ENCODE data around the gene ZBTB45.
"Not testable (repeated sequence)": the region's sequence is repeated elsewhere in the genome, so short reads cannot be mapped to it uniquely, and the experiment has no call there.

Gene ZBTB45

DNA sequence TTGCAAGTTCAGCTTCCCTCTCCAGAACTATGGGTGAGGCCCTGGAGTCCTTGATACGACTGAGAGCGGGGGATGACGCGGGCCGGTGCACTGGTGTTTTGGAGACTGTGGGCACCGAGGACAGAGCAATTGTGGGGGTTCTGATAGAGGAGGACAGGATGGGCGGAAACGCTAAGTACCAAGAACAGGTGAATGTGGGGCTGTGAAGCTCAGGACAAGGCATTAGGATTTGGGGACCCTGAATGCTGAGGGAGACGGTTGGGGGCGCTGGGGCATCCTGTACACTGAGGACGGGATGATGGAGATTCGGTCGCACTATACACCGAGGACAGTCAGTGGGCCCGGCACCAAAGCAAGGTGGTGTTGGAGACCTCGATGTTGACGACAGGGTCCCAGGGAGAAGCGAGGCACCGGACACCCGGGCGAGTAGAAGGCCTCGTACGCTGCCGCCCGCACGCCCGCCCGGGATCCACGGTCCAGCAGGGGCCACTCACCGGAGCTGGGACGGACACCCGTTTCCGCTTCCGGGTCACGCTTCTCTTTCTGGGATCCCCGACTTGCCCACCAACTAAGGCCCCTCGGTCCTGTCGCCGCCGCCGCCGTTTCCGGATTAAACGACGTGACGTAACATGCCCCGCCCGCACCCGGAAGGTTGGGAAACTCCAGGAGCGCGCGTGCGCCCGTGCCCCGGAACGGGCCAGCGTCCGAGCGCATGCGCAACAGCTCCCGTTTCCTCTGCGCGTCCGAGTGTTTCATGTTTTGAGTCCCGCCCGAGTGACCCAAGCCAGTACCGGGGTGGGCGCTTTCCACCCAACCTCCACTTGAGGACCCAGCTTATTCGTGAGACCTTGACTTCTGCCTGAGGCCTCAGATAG is 35.1 kb upstream of the ZBTB45 start, which contains the start of gene CHMP2A:
CHMP2A (minus strand) TSS at position 612 of the 875 bp plus-strand sequence. CDS start 893 bp downstream, outside the sequence.
- DNase-seq = no peak

DNA sequence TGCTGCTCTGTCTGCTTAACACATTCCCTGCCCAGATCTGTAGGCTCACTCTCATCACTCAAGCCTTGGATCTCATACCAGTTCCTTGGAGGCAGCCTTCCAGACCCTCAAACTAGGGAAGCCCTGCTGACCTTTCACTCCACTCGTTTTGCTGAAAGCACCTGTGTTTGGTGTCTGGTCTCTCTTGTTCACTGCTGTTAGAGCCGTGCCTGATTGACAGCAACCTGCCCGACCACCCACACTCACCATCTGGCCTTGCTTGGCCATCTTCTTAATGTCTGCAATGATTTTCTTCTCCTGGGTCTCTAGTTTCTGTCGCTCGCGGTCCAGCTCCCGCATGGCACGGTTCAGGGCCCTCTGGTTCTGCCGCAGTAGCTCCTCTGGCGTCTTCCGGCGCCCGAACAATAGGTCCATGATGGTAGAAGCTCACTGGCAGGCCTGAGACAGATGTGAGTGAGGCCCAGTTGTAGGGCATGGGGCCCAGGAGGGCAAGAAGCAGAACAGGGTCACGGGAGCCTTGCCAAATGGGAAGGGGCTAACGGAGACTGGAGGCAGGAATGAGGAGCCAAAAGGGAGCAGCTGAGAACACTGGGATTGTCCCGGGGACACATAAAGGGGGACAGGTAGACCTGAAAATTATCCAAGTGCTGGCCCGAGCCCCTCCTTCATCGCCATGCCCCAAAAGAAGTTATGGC is 34.3 kb upstream of the ZBTB45 start:
- DNase-seq = no peak

DNA sequence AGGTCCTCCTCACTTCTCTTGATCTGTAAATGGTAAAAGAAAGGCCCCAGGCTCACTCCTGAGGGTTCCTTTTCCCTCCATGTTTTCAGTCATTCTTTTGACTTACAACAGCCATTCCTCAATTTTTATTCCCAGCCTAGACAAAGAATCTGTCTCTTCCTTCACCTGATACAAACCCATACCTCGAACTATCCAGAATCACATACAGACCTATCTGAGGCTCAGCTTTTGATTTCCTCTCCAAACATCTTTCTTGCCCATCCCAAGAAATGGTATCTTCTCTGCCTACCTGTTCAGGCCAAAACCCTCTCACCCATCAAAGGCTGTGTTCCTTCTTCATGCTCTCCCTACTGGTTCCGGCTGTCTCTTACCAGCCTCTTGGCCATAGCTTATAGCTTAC is 33.0 kb upstream of the ZBTB45 start:
- DNase-seq = no peak

DNA sequence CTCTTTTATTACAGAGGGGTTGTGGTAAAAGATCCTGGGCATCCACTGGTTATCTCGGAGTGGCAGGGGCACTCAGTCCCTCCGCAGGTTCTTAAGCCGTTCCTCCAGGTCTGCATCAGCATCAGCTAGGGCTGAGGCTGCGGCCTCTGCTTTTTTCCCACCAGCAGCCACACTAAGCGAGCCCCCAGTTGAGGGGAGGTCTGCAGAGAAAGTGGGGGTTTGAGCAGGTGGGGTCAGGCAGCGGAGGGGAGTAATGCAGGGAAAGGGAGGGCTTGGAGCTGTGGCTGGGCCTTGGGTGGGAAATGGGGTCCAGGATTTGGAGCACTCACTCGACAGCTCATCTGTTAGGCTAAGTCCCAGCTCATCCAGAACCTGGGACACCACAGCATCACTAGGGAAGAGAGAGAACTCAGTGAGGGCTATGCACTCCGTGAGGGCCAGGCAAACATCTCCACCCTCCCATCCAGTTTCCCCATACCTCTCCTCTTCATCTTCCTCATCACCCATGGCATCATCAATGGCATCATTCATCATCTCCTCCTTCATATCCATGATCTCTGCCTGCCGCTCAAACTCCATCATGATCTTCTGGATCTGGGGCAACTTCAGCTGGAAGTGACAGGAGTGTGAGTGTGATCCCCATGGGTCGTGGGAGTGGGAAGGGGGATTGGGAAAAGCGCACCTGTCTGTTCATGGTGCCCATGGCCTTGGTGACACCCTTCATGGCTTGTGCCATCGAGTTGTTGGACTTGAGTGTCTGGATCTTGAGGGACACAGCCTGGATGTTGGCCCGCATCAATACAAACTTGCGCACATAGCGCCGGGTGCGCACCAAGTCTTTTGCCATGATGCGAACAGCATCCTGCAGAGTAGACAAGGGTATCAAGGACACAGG is 32.2 kb upstream of the ZBTB45 start:
- no peak for DNase-seq

DNA sequence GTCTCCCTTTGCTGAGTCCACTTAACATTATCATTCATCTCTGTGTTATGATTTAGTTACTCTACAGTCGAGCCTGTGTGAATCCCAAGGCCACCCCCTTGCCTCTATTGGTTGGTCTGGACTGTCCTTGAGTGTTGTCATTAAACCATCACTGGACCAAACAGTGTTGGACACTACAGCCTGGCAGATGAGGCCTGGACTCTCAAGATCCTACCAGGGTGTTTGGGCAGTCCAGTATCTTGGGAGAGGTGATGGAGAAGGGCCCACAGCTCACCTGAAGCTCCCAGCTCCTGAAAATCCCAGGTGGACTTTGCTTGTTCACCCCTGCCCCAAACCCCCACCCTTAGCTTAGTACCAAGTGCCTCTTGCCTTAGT is 31.5 kb upstream of the ZBTB45 start:
- DNase-seq = no peak

DNA sequence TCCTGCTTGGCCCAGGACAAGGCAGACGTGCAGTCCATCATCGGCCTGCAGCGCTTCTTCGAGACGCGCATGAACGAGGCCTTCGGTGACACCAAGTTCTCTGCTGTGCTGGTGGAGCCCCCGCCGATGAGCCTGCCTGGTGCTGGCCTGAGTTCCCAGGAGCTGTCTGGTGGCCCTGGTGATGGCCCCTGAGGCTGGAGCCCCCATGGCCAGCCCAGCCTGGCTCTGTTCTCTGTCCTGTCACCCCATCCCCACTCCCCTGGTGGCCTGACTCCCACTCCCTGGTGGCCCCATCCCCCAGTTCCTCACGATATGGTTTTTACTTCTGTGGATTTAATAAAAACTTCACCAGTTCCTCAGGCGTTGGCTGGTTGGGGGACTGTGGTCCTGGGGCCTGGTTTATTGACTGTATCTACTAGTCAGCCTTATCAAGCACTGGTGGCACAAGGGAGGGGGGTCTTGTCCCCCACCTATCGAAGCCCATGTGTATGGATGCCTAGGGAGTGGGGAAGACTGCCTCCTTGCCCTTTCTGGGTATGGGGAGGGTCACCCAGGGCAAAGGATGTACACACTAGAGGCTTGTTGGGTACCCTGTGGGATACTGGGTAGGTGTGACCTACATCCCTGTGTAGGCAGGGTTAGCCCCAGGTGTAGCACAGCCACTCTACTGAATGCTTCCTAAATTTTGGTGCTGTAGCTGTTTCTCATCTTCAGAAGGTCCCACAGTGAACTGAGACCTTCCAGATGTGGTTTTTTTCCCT is 30.9 kb upstream of the ZBTB45 start:
- no peak for DNase-seq

DNA sequence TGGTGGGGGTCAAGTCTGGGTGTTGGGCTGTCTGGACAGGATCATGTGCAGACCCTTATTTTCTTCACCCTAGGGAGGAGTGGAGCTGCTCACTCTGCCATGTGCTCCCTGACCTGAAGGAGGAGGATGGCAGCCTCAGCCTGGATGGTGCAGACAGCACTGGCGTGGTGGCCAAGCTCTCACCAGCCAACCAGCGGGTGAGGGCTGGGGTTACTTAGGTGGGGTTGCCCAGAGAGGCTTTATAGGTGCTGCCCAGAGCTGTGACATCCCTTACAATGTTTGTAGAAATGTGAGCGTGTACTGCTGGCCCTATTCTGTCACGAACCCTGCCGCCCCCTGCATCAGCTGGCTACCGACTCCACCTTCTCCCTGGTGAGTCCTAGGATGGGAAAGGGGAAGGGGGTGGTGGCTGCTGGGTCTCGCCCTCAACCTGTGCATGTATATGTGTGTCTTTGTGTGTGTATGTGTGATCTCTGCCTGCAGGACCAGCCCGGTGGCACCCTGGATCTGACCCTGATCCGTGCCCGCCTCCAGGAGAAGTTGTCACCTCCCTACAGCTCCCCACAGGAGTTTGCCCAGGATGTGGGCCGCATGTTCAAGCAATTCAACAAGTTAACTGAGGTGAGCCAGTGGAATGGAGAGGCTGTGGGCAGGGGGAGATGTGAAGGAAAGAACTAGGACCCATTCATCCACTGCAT is 30.2 kb upstream of the ZBTB45 start:
- no peak for DNase-seq

DNA sequence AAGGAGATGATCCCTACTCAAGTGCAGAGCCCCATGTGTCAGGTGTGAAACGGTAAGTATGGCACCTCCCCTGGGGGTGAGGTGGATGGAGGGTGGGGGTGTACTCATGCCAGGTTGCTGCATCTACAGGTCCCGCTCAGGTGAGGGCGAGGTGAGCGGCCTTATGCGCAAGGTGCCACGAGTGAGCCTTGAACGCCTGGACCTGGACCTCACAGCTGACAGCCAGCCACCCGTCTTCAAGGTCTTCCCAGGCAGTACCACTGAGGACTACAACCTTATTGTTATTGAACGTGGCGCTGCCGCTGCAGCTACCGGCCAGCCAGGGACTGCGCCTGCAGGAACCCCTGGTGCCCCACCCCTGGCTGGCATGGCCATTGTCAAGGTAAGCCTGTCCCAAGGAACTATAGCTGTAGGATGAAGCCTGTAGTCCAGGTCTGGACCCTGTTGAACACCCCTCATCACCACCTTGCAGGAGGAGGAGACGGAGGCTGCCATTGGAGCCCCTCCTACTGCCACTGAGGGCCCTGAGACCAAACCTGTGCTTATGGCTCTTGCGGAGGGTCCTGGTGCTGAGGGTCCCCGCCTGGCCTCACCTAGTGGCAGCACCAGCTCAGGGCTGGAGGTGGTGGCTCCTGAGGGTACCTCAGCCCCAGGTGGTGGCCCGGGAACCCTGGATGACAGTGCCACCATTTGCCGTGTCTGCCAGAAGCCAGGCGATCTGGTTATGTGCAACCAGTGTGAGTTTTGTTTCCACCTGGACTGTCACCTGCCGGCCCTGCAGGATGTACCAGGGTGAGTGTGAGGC is 29.5 kb upstream of the ZBTB45 start:
- no peak for DNase-seq

DNA sequence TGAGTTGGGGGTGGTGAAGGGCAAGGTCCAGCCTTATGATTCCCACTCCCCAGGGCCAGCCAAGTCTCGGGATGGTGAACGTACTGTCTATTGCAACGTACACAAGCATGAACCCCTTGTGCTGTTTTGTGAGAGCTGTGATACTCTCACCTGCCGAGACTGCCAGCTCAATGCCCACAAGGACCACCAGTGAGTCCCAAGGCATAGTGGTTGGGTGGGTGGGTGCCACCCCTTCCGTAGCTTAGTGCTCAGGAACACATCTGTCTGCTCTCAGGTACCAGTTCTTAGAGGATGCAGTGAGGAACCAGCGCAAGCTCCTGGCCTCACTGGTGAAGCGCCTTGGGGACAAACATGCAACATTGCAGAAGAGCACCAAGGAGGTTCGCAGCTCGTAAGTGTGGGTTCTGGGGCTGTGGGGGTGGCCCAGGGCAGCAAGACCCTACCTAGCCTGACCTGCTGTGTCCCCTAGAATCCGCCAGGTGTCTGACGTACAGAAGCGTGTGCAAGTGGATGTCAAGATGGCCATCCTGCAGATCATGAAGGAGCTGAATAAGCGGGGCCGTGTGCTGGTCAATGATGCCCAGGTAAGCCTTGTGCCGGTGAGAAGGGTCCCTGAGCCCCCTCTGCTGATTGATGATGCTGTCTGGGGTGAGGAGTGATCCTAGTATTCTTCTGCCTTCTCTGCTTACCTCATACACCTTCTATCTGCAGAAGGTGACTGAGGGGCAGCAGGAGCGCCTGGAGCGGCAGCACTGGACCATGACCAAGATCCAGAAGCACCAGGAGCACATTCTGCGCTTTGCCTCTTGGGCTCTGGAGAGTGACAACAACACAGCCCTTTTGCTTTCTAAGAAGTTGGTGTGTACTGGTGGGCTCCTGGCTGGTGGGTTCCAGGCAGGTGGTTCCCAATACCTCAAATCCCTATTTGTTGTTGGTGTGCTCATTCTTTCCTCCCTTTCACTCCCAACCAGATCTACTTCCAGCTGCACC is 28.0 kb upstream of the ZBTB45 start:
- DNase-seq = no peak

DNA sequence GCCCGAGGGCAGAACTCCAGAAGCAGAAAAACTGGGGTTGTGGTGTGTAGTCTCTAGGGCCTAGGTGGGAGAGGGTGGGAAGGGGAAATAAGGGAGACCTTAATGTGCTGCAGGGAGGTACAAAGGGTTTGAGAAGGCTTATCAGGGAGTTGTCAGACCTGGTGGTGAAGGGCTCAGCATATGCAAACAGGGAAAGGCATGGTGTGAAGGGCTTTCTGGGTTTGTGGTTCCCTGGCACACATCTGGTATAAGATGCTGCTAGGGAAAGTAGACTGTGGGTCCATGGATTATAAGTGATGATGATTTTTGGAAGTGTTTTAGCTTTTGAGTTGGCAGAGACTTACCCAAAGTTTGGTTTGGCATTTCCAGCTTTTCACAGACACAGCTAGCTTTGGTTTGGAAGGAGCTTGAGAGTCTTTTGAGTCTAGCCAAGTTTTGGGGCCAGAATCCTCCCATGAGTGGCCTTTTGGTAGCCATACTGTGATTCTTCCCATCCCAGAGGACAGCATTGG is 26.5 kb upstream of the ZBTB45 start:
- no peak for DNase-seq

DNA sequence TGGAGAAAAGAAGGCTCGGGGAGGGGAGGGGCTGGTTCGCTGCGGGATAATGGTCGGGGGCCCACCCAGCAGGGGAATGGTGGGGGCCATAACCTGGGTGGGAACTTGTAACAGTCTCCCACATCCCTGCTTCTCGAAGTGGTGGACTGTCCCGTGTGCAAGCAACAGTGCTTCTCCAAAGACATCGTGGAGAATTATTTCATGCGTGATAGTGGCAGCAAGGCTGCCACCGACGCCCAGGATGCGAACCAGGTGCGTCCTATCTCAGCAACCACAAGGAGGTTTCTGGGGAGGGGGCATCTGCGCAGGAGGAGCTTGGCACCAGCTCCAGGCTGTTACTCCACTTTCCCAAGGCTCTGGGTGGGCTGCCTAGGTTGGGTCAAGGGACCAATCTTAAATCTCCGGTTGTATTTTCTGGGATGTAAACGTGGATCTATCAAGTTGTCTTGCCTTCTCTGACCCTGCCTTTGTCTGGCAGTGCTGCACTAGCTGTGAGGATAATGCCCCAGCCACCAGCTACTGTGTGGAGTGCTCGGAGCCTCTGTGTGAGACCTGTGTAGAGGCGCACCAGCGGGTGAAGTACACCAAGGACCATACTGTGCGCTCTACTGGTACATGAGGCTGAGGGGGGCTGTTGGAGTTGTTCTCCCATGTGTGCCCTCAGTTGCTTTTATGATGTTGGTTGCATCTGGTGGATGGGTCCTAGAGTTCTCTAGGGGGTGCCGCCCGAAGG is 25.8 kb upstream of the ZBTB45 start:
- DNase-seq = no peak

DNA sequence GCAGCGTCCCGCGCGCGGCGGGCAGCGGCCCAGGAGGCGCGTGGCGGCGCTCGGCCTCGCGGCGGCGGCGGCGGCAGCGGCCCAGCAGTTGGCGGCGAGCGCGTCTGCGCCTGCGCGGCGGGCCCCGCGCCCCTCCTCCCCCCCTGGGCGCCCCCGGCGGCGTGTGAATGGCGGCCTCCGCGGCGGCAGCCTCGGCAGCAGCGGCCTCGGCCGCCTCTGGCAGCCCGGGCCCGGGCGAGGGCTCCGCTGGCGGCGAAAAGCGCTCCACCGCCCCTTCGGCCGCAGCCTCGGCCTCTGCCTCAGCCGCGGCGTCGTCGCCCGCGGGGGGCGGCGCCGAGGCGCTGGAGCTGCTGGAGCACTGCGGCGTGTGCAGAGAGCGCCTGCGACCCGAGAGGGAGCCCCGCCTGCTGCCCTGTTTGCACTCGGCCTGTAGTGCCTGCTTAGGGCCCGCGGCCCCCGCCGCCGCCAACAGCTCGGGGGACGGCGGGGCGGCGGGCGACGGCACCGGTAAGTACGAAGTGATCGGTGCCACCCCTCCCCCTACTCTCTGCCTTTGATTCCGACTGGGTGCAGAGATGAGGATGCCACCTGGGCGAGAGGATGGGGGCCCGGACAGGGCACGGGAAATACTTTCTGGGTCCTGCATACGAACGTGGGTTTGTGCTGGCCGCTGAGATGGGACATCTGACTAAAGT is 25.1 kb upstream of the ZBTB45 start:
- no peak for DNase-seq

DNA sequence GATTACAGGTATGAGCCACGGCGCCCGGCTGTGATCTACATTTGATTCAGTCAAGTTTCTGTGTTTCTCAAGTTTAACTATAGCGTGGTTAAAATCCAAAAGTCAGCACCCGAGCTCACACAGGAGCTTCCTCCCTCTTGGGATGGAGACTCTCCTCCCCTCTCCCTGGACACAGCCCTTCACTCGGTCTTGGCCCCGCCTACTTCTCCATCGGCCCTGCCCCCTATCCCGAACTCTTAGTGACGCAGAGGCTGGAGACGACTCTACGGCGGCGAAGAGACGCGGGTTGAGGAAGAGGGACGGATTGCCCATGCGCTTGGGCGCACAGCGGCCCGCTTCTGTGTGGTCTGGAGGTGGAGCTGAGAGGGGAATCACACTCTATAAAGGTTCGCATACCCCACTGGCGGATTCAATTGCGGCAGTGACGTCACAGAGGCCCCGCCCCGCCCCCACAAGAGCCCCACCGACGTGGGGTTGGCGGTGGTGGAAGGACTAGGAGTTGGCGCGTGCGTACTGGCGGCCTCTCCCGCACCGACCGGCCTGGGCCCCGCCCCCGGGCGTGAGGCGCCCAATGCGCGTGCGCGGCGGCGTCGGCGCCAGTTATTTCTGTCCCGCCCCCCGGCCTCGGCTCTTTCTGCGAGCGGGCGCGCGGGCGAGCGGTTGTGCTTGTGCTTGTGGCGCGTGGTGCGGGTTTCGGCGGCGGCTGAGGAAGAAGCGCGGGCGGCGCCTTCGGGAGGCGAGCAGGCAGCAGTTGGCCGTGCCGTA is 24.4 kb upstream of the ZBTB45 start, which contains the start of gene TRIM28:
TRIM28 (plus strand) TSS at position 239 of the 765 bp plus-strand sequence. CDS start 694 bp downstream, outside the sequence.
- DNase-seq = no peak

DNA sequence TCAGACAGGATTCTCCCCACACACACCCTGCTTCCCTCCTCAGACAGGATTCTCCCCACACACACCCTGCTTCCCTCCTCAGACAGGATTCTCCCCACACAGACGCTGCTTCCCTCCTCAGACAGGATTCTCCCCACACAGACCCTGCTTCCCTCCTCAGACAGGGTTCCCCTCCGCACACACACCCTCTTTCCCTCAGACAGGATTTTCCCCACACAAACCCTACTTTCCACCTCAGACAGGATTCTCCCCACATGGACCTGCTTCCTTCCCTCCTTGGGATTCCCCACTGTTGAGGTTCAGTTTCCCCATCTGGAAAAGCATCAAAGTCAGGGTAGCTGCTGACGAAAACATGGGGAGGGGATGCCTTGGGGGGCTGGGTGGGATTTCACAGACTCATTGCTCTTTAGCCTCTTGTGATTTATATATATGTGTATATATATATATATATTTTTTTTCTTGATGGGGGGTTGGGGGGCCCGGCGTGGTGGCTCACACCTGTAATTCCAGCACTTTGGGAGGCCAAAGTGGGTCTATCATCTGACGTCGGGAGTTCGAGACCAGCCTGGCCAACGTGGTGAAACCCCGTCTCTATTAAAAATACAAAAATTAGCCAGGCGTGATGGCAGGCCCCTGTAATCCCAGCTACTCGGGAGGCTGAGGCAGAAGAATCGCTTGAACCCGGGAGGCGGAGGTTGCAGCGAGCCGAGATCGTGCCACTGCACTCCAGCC is 23.2 kb upstream of the ZBTB45 start:
- DNase-seq = not testable (repeated sequence)

DNA sequence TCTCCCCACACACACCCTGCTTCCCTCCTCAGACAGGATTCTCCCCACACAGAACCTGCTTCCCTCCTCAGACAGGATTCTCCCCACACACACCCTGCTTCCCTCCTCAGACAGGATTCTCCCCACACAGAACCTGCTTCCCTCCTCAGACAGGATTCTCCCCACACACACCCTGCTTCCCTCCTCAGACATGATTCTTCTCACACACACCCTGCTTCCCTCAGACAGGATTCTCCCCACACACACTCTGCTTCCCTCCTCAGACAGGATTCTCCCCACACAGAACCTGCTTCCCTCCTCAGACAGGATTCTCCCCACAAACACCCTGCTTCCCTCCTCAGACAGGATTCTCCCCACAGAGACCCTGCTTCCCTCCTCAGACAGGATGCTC is 19.6 kb upstream of the ZBTB45 start:
- DNase-seq = not testable (repeated sequence)
